K562 (cell line): Measurements from ENCODE around the gene CRTC3. TPM values are rescaled to one million over a fixed set of nuclear protein-coding genes. Genes with fewer than 3 reads are reported as not detected.

Experiments
- ELF1 ChIP-seq: fragments of 200-800 bp; sonication (Bioruptor generic); IDR thresholded peaks from 2 replicates; pipeline ENCODE4 v1.6.1; 2016; ENCODE audit warnings: missing genetic modification characterization, missing compliant biosample characterization
- FOXA1 ChIP-seq: fragments of 450-650 bp; IDR thresholded peaks from 2 replicates; pipeline ENCODE4 v1.6.1; 2016; ENCODE audit warnings: mild to moderate bottlenecking, borderline replicate concordance
- GATAD2B ChIP-seq: fragments of 450-650 bp; IDR thresholded peaks from 2 replicates; pipeline ENCODE4 v1.6.1; 2017; ENCODE audit warnings: mild to moderate bottlenecking, borderline replicate concordance
- HMG20B ChIP-seq: fragments of 250-450 bp; sonication (Bioruptor Pico); IDR thresholded peaks from 2 replicates; pipeline ENCODE4 v1.5.0; 2021; ENCODE audit warnings: mild to moderate bottlenecking
- SIN3B ChIP-seq: fragments of 450-650 bp; IDR thresholded peaks from 2 replicates; pipeline ENCODE4 v1.6.1; 2017; ENCODE audit warnings: low read depth, mild to moderate bottlenecking, moderate library complexity
- SNIP1 ChIP-seq: fragments of 450-650 bp; IDR thresholded peaks from 2 replicates; pipeline ENCODE4 v1.7.1; 2017; ENCODE audit warnings: low read depth, mild to moderate bottlenecking
- SUPT5H ChIP-seq: fragments of 450-650 bp; IDR thresholded peaks from 2 replicates; pipeline ENCODE4 v1.6.1; 2016
- TBP ChIP-seq: optimal IDR thresholded peaks from 2 replicates; pipeline ENCODE3; 2011; ENCODE audit warnings: low read depth, low read length, improper control_type of control experiment
- ZNF12 ChIP-seq: sonication (generic); formaldehyde crosslinking; IDR thresholded peaks from 2 replicates; pipeline ENCODE4 v1.4.0; 2020; ENCODE audit warnings: mild to moderate bottlenecking, missing genetic modification reagents
- ZNF3 ChIP-seq: fragments of 250-450 bp; sonication (Bioruptor Pico); IDR thresholded peaks from 2 replicates; pipeline ENCODE4 v1.5.0; 2021; ENCODE audit warnings: mild to moderate bottlenecking, moderate library complexity
- polyA plus RNA-seq, 8 experiments: library from polyadenylated mRNA; depleted of rRNA in 4 of 8; stranded (reverse) in 5 of 8; unstranded in 3 of 8; fragments of >200 nt; fragmentation: Nextera tagmentation in 2 of 8; fragmentation: Illumina TruSeq in 1 of 8; extraction: Ambion mirVana in 2 of 8; extraction: Trizol in 1 of 8; gene quantifications; 2 replicates each; pipeline versions ENCODE4 v1.2.1 to v1.2.3, GENCODE V29; 2011 to 2014; ENCODE audit warnings: inconsistent platforms in 1 of 8, missing spikeins in 1 of 8
- total RNA-seq, 7 experiments: library from RNA; depleted of rRNA in 6 of 7; stranded (reverse); fragments of >200 nt in 6 of 7; fragmentation: Illumina TruSeq in 2 of 7; extraction: Trizol in 2 of 7; gene quantifications; 2 replicates each; pipeline versions ENCODE4 v1.2.1 to v1.2.3, GENCODE V29; 2011 to 2021; ENCODE audit warnings: low replicate concordance in 1 of 7
- TF ChIP-seq, protein P1 (sequence below): IDR thresholded peaks from 2 replicates; pipeline ENCODE4 v1.6.1; 2012; ENCODE audit warnings: low read depth, low read length, improper control_type of control experiment, borderline replicate concordance
- TF ChIP-seq, protein P2 (sequence below), 3 experiments: fragments of 200-800 bp in 1 of 3; sonication (Bioruptor generic) in 1 of 3; sonication (generic) in 1 of 3; formaldehyde crosslinking in 1 of 3; IDR thresholded peaks; 2 replicates each; pipeline versions ENCODE4 v1.6.1 to v1.8.0; 2016 to 2022; ENCODE audit warnings: mild to moderate bottlenecking in 2 of 3, missing compliant biosample characterization in 2 of 3, missing genetic modification characterization in 2 of 3, missing genetic modification reagents in 1 of 3
- TF ChIP-seq, protein P3 (sequence below): fragments of 450-650 bp; IDR thresholded peaks from 2 replicates; pipeline ENCODE4 v1.6.1; 2016; ENCODE audit warnings: mild to moderate bottlenecking, moderate library complexity

Gene CRTC3
- total and polyA plus RNA-seq, 9 of the 15 experiments (the other 6 are each of a cell fraction or from before 2014, with no cell fraction given) = 1.2 to 19.0 (median 11.6) TPM

DNA sequence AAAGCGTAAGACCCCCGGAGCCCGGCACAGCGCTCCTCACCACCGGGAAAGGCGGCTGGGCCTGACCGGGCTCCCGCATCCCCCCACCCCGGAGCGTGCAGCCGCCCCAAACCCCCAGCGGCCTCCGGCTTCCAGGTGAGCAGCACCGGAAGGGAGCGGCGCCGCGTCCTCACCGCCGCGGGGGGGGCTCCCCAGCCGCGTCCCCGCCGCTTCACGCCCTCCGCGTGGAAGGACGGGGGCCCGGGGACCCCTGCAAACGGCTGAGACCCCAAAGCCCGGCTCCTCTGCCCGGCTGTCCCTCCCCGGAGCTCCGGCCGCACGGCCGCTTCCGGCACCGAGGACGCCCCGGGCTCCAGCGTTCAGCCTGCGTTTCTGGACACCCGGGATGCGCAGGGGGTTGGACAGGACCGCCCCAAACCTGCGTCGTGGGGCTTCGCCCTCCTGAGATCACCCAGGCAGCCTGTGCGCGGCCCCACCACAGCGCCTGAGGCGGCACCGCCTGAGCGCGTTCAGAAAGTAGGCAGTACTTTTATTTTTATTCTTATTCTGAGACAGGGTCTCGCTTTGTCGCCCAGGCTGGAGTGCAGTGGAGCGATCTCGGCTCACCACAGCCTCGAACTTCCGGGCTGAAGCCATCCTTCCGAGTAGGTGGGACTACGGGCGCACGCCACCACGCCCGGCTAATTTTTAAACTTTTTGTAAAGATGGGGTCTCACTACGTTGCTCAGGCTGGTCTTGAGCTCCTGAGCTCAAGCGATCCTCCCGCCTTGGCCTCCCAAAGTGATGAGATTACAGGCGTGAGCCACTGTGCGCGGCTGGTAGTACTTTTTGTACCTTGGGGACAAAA, 135.8 kb downstream of the CRTC3 start (continued):
- TF ChIP-seq, protein P1, sequence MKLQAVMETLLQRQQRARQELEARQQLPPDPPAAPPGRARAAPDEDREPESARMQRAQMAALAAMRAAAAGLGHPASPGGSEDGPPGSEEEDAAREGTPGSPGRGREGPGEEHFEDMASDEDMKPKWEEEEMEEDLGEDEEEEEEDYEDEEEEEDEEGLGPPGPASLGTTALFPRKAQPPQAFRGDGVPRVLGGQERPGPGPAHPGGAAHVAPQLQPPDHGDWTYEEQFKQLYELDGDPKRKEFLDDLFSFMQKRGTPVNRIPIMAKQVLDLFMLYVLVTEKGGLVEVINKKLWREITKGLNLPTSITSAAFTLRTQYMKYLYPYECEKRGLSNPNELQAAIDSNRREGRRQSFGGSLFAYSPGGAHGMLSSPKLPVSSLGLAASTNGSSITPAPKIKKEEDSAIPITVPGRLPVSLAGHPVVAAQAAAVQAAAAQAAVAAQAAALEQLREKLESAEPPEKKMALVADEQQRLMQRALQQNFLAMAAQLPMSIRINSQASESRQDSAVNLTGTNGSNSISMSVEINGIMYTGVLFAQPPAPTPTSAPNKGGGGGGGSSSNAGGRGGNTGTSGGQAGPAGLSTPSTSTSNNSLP = no peak
- TF ChIP-seq SIN3B = 0 out of 2 replicates have a peak, but pooled peaks have one; percentile 24
- TF ChIP-seq TBP = peak; percentile 41
- TF ChIP-seq ELF1 (tag) = peak; percentile 15; the same call in 1 of the 2 replicates
- peak; percentile 47; the same call in 1 of the 2 replicates for TF ChIP-seq GATAD2B
- no peak for TF ChIP-seq SNIP1
- no peak for TF ChIP-seq HMG20B (CRISPR knock-in tag)
- TF ChIP-seq, protein P2, sequence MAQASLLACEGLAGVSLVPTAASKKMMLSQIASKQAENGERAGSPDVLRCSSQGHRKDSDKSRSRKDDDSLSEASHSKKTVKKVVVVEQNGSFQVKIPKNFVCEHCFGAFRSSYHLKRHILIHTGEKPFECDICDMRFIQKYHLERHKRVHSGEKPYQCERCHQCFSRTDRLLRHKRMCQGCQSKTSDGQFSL (CRISPR knock-in tag; IDR thresholded peaks at IDR 0.05) = peak; percentile 69; the same call in 1 of the 2 replicates
- TF ChIP-seq, protein P2 (tag; IDR thresholded peaks at IDR 0.05) = peak in 1 of 2 experiments; percentile 60; a peak in 1 of 4 replicates
- peak; percentile 63 for TF ChIP-seq SUPT5H
- TF ChIP-seq, protein P3, sequence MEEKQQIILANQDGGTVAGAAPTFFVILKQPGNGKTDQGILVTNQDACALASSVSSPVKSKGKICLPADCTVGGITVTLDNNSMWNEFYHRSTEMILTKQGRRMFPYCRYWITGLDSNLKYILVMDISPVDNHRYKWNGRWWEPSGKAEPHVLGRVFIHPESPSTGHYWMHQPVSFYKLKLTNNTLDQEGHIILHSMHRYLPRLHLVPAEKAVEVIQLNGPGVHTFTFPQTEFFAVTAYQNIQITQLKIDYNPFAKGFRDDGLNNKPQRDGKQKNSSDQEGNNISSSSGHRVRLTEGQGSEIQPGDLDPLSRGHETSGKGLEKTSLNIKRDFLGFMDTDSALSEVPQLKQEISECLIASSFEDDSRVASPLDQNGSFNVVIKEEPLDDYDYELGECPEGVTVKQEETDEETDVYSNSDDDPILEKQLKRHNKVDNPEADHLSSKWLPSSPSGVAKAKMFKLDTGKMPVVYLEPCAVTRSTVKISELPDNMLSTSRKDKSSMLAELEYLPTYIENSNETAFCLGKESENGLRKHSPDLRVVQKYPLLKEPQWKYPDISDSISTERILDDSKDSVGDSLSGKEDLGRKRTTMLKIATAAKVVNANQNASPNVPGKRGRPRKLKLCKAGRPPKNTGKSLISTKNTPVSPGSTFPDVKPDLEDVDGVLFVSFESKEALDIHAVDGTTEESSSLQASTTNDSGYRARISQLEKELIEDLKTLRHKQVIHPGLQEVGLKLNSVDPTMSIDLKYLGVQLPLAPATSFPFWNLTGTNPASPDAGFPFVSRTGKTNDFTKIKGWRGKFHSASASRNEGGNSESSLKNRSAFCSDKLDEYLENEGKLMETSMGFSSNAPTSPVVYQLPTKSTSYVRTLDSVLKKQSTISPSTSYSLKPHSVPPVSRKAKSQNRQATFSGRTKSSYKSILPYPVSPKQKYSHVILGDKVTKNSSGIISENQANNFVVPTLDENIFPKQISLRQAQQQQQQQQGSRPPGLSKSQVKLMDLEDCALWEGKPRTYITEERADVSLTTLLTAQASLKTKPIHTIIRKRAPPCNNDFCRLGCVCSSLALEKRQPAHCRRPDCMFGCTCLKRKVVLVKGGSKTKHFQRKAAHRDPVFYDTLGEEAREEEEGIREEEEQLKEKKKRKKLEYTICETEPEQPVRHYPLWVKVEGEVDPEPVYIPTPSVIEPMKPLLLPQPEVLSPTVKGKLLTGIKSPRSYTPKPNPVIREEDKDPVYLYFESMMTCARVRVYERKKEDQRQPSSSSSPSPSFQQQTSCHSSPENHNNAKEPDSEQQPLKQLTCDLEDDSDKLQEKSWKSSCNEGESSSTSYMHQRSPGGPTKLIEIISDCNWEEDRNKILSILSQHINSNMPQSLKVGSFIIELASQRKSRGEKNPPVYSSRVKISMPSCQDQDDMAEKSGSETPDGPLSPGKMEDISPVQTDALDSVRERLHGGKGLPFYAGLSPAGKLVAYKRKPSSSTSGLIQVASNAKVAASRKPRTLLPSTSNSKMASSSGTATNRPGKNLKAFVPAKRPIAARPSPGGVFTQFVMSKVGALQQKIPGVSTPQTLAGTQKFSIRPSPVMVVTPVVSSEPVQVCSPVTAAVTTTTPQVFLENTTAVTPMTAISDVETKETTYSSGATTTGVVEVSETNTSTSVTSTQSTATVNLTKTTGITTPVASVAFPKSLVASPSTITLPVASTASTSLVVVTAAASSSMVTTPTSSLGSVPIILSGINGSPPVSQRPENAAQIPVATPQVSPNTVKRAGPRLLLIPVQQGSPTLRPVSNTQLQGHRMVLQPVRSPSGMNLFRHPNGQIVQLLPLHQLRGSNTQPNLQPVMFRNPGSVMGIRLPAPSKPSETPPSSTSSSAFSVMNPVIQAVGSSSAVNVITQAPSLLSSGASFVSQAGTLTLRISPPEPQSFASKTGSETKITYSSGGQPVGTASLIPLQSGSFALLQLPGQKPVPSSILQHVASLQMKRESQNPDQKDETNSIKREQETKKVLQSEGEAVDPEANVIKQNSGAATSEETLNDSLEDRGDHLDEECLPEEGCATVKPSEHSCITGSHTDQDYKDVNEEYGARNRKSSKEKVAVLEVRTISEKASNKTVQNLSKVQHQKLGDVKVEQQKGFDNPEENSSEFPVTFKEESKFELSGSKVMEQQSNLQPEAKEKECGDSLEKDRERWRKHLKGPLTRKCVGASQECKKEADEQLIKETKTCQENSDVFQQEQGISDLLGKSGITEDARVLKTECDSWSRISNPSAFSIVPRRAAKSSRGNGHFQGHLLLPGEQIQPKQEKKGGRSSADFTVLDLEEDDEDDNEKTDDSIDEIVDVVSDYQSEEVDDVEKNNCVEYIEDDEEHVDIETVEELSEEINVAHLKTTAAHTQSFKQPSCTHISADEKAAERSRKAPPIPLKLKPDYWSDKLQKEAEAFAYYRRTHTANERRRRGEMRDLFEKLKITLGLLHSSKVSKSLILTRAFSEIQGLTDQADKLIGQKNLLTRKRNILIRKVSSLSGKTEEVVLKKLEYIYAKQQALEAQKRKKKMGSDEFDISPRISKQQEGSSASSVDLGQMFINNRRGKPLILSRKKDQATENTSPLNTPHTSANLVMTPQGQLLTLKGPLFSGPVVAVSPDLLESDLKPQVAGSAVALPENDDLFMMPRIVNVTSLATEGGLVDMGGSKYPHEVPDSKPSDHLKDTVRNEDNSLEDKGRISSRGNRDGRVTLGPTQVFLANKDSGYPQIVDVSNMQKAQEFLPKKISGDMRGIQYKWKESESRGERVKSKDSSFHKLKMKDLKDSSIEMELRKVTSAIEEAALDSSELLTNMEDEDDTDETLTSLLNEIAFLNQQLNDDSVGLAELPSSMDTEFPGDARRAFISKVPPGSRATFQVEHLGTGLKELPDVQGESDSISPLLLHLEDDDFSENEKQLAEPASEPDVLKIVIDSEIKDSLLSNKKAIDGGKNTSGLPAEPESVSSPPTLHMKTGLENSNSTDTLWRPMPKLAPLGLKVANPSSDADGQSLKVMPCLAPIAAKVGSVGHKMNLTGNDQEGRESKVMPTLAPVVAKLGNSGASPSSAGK = peak; percentile 60
- TF ChIP-seq FOXA1 = no peak
- no peak for TF ChIP-seq ZNF3
- TF ChIP-seq ZNF12 (CRISPR knock-in tag) = 0 out of 2 replicates have a peak, but pooled peaks have one; percentile 46
